Breast epithelium (tissue), 4 donors: Measurements from ENCODE around the gene BCAN. TPM values are rescaled to one million over a fixed set of nuclear protein-coding genes. Genes with fewer than 3 reads are reported as not detected.
A peak's percentile ranks its signal among the peaks of the same experiment; 100 is the strongest.

Source experiments
- DNase-seq, 2 donors: peaks; one replicate each; pipeline ENCODE4 v3.0.0-alpha.2; 2019; ENCODE audit warnings: low spot score in 2 of 2
- H3K27ac ChIP-seq, 2 donors: fragments of 200-600 bp; sonication (generic) in 1 of 2; one replicate each; pipeline ENCODE4 v1.5.1; 2016 to 2019; ENCODE audit warnings: mild to moderate bottlenecking in 1 of 2
- H3K27me3 ChIP-seq, 2 donors: fragments of 200-600 bp; sonication (generic) in 1 of 2; one replicate each; pipeline versions ENCODE4 v1.5.1 to v1.6.0; 2017 to 2019; ENCODE audit warnings: control low read depth in 1 of 2, mild to moderate bottlenecking in 1 of 2
- H3K36me3 ChIP-seq: fragments of 200-600 bp; one replicate; pipeline ENCODE4 v1.5.1; 2019
- H3K4me1 ChIP-seq, 2 donors: fragments of 200-600 bp; sonication (generic); one replicate each; pipeline ENCODE4 v1.5.1; 2016 to 2019; ENCODE audit warnings: control low read depth in 1 of 2
- H3K4me3 ChIP-seq, 3 donors: fragments of 200-600 bp; sonication (generic); 1 replicate in 2 of 3; 2 replicates in 1 of 3; pipeline ENCODE4 v1.5.1; 2016 to 2019; ENCODE audit warnings: mild to moderate bottlenecking in 3 of 3, moderate library complexity in 2 of 3
- H3K9me3 ChIP-seq, 2 donors: fragments of 200-600 bp; sonication (generic) in 1 of 2; one replicate each; pipeline ENCODE4 v1.5.1; 2016 to 2019; ENCODE audit warnings: control low read depth in 1 of 2
- CTCF ChIP-seq, 3 donors: fragments of 450-650 bp; IDR thresholded peaks; one replicate each; pipeline ENCODE4 v1.5.1; 2016 to 2017; ENCODE audit warnings: antibody characterized with exemption in 3 of 3, mild to moderate bottlenecking in 3 of 3, moderate library complexity in 3 of 3
- POLR2A ChIP-seq: fragments of 450-650 bp; IDR thresholded peaks from one replicate; pipeline ENCODE4 v1.6.1; 2016; ENCODE audit warnings: antibody characterized with exemption, mild to moderate bottlenecking, moderate library complexity
- POLR2AphosphoS5 ChIP-seq, 3 donors: sonication (generic); formaldehyde crosslinking; IDR thresholded peaks; one replicate each; pipeline ENCODE4 v1.6.1; 2017; ENCODE audit warnings: antibody characterized with exemption in 3 of 3
- intact Hi-C: fragments of 100-400 bp; cut with DNase I; formaldehyde crosslinking; loops from one replicate; pipeline ENCODE4 v1.15.1; 2023; ENCODE audit warnings: low total_unique reads
- total RNA-seq, 3 donors: library from RNA; depleted of rRNA; stranded (reverse); fragments of >200 nt; gene quantifications; one replicate each; pipeline ENCODE4 v1.1.0, GENCODE V29; 2016

BCAN gene
- total RNA-seq, 3 donors from 2014 or later = 0.44 TPM; not detected in 2

GRCh38 chr1:156623946-156624813 lies 17.7 kb upstream of the BCAN start:
- no peaks in the 10 kb centered on the region for H3K9me3 ChIP-seq
- H3K36me3 ChIP-seq = no peaks in the 10 kb centered on the region
- DNase-seq = peak in 1 of 2 donors; percentile 52
- peak overlapping the region; percentile 33 to 71 (median 45) for H3K4me3 ChIP-seq
- peaks cover 15 to 51% of the 10 kb centered on the region in 2 donors for H3K27me3 ChIP-seq
- intact Hi-C loops = no loop called here
- peak overlapping the region in 1 of 2 donors; percentile 38 for H3K27ac ChIP-seq
- peaks cover 11 to 16% of the 10 kb centered on the region in 2 donors for H3K4me1 ChIP-seq
- peak in 2 of 3 donors; percentile 22 to 28 for TF ChIP-seq CTCF (IDR thresholded peaks at IDR 0.05)
- TF ChIP-seq POLR2AphosphoS5 (IDR thresholded peaks at IDR 0.05) = no peak

- Histone ChIP-seq H3K27me3 (peaks cover 15 to 46% of the 10 kb centered on the region in 2 donors), H3K4me3 (peak overlapping the region; percentile 33 to 71 (median 45)), H3K27ac (no peak overlapping the region), H3K9me3 (no peaks in the 10 kb centered on the region), H3K36me3 (no peaks in the 10 kb centered on the region), H3K4me1 (peaks cover 11 to 16% of the 10 kb centered on the region in 2 donors)
- TF ChIP-seq CTCF (IDR thresholded peaks at IDR 0.05) = no peak
- TF ChIP-seq POLR2A = no peak
- TF ChIP-seq POLR2AphosphoS5 (IDR thresholded peaks at IDR 0.05) = no peak
- DNase-seq = peak in 1 of 2 donors; percentile 38
- intact Hi-C loops = no loop called here
These were observed 17.0 kb upstream of the BCAN start for GRCh38 chr1:156624814-156625435.

GRCh38 chr1:156625436-156626078 lies 16.4 kb upstream of the BCAN start:
- H3K4me3 ChIP-seq = peak overlapping the region; percentile 33 to 71 (median 45)
- no peak overlapping the region for H3K27ac ChIP-seq
- H3K36me3 ChIP-seq = no peaks in the 10 kb centered on the region
- TF ChIP-seq POLR2A (no peak), POLR2AphosphoS5 (IDR thresholded peaks at IDR 0.05) (no peak), CTCF (IDR thresholded peaks at IDR 0.05) (peak; percentile 77 to 90 (median 81))
- H3K27me3 ChIP-seq = peaks cover 15 to 42% of the 10 kb centered on the region in 2 donors
- no peak for DNase-seq
- H3K4me1 ChIP-seq = peaks cover 11 to 16% of the 10 kb centered on the region in 2 donors
- no peaks in the 10 kb centered on the region for H3K9me3 ChIP-seq
- intact Hi-C loops = no loop called here

GRCh38 chr1:156626079-156626438 lies 15.9 kb upstream of the BCAN start:
- no peaks in the 10 kb centered on the region for H3K36me3 ChIP-seq
- peak overlapping the region in 1 of 3 donors; percentile 71 for H3K4me3 ChIP-seq
- intact Hi-C loops = no loop called here
- H3K4me1 ChIP-seq = peaks cover 11 to 16% of the 10 kb centered on the region in 2 donors
- H3K27ac ChIP-seq = no peak overlapping the region
- TF ChIP-seq POLR2AphosphoS5 (IDR thresholded peaks at IDR 0.05) (no peak), CTCF (IDR thresholded peaks at IDR 0.05) (peak in 2 of 3 donors; percentile 3 to 22)
- no peak for DNase-seq
- H3K9me3 ChIP-seq = no peaks in the 10 kb centered on the region
- peaks cover 15 to 39% of the 10 kb centered on the region in 2 donors for H3K27me3 ChIP-seq
